Activated effector memory CD4-positive, alpha-beta T cell treated with anti-CD3 and anti-CD28 coated beads, Interleukin-2, amount 50 U/mL, for 16 hours (primary cell): ENCODE data around the gene SLC25A11.
A peak's percentile ranks its signal among the peaks of the same experiment; 100 is the strongest.
"Not testable (repeated sequence)": the region's sequence is repeated elsewhere in the genome, so short reads cannot be mapped to it uniquely, and the experiment has no call there.

ENCODE experiments used
- DNase-seq: peaks from one replicate; pipeline ENCODE4 v3.0.0-alpha.2; 2020

SLC25A11 gene

GRCh38 chr17:4945176-4945943 is 5.5 kb upstream of the SLC25A11 start:
- DNase-seq, result peak; percentile 94

- DNase-seq, result peak; percentile 72
Measured at GRCh38 chr17:4944554-4945175, 4.8 kb upstream of the SLC25A11 start.

- DNase-seq, result peak; percentile 83
Measured at GRCh38 chr17:4944163-4944553, 4.3 kb upstream of the SLC25A11 start.

GRCh38 chr17:4942760-4943508 is 3.1 kb upstream of the SLC25A11 start:
- no peak for DNase-seq

- no peak for DNase-seq
Measured at GRCh38 chr17:4941319-4941610, 1.4 kb upstream of the SLC25A11 start.

- DNase-seq, result peak; percentile 80
Measured at GRCh38 chr17:4940555-4941318, 891 bp upstream of the SLC25A11 start.

GRCh38 chr17:4939546-4939795 is 375 bp downstream of the SLC25A11 start:
- DNase-seq, result no peak

GRCh38 chr17:4938688-4939545 is 929 bp downstream of the SLC25A11 start:
- DNase-seq, result no peak

- DNase-seq, result no peak
Measured at GRCh38 chr17:4938069-4938491, 1.8 kb downstream of the SLC25A11 start.

GRCh38 chr17:4937553-4937952 is 2.3 kb downstream of the SLC25A11 start:
- no peak for DNase-seq

- DNase-seq, result no peak
Measured at GRCh38 chr17:4936436-4936835, 3.4 kb downstream of the SLC25A11 start.

- no peak for DNase-seq
Measured at GRCh38 chr17:4935650-4936049, 4.2 kb downstream of the SLC25A11 start.

- no peak for DNase-seq
Measured at GRCh38 chr17:4934173-4934979, 5.5 kb downstream of the SLC25A11 start.

- DNase-seq, result no peak
Measured at GRCh38 chr17:4933646-4934045, 6.2 kb downstream of the SLC25A11 start.

GRCh38 chr17:4932756-4933155 is 7.1 kb downstream of the SLC25A11 start:
- no peak for DNase-seq

- DNase-seq, result no peak
Measured at GRCh38 chr17:4931963-4932362, 7.9 kb downstream of the SLC25A11 start, which contains the start of gene GP1BA. TSS of gene GP1BA (plus strand) at chr17:4932277. CDS start at chr17:4932605, 328 bp downstream.

GRCh38 chr17:4928881-4929280 is 11.0 kb downstream of the SLC25A11 start:
- no peak for DNase-seq

- DNase-seq, result not testable (repeated sequence)
Measured at GRCh38 chr17:4926577-4927335, 13.1 kb downstream of the SLC25A11 start.

GRCh38 chr17:4921320-4921719 is 18.5 kb downstream of the SLC25A11 start:
- no peak for DNase-seq

GRCh38 chr17:4920351-4921048 is 19.3 kb downstream of the SLC25A11 start:
- DNase-seq, result no peak
